ENCODE results near the gene DDX28.

The DDX28 gene, protein sequence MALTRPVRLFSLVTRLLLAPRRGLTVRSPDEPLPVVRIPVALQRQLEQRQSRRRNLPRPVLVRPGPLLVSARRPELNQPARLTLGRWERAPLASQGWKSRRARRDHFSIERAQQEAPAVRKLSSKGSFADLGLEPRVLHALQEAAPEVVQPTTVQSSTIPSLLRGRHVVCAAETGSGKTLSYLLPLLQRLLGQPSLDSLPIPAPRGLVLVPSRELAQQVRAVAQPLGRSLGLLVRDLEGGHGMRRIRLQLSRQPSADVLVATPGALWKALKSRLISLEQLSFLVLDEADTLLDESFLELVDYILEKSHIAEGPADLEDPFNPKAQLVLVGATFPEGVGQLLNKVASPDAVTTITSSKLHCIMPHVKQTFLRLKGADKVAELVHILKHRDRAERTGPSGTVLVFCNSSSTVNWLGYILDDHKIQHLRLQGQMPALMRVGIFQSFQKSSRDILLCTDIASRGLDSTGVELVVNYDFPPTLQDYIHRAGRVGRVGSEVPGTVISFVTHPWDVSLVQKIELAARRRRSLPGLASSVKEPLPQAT

DNA sequence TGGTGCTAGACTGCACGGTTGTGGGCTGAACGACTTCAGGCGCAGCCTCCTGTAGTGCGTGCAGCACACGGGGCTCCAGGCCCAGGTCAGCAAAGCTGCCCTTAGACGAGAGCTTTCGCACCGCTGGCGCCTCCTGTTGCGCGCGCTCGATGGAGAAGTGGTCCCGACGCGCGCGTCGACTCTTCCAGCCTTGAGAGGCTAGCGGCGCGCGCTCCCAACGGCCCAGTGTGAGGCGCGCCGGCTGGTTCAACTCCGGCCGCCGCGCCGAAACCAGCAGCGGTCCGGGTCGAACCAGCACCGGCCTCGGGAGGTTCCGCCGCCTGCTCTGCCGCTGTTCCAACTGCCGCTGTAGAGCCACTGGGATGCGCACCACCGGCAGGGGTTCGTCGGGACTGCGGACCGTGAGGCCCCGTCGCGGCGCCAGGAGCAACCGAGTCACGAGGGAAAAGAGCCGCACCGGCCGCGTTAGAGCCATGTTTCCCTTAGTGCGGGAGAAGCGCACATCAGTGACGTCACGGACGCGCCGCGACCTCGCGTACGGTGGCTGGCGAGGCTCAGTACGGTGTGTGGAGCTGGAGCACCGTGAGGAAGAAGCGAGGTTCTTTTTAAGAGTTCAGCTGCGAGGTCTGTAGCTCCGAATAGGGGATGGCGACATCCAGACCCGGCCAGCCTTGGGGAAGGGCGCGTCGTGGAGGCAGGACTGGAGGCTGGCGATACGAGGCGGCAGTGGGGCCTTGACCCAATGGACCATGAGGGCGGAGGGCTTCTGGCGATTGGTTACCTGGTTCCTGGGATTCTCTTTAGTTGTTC is at the start of gene DDX28, which contains the start of gene DUS2:
Gene DDX28, minus strand, starts transcription at position 505 of the 810 bp plus-strand sequence. Its CDS starts 30 bp downstream, at position 475.
Gene DUS2, plus strand, starts transcription at position 557 of the 810 bp plus-strand sequence. CDS start 14,740 bp downstream, outside the sequence.
- peaks cover 11% of the 10 kb centered on the region for H3K4me1 Mint-ChIP-seq
- no peaks in the 10 kb centered on the region for H3K27me3 Mint-ChIP-seq
- ATAC-seq (ENCODE audit: low read depth), result peak; percentile 97
- DNase-seq (ENCODE audit: low spot score in 2 of 2), result peak; percentile 92 to 99
- peak within 1 kb of the TSS; percentile 91 for H3K4me3 Mint-ChIP-seq
- no peaks in the 10 kb centered on the region for H3K9me3 Mint-ChIP-seq
- H3K36me3 Mint-ChIP-seq, result peaks cover 8% of the 10 kb centered on the region
- peak within 1 kb of the TSS; percentile 90 for H3K27ac Mint-ChIP-seq

DNA sequence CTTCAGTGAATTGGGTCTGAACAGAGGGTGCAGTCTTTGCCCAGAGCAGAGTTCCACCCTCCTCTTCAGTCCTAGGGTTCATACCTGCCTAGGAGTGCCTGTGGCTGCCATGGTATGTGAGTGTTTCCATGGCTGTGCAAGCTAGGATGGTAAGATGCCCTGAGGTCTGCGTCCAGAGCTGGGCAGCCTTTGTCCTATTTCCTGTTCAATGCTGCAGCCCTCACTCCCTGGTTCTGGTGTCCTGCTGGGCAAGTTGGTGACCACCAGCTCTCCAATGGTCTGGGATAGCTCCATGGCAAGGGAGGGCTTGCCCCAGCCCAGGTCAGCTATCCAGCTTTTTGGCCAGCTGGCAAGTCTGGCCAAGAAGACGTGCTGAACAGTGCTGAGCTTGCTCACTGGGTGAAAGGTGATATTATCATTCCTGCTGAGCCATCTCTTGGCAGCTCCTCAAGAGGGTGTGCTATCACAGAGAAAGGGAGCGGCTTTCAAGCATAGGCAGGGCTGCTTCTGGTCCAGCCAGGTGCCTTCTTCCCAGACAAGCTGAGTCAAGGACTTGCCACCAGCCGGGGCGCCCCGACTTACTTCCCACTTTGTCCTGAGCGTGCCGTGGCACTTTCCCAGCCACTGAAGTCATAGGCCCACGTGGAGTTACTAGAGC is 49.1 kb upstream of the DDX28 start:
- no peak overlapping the region for H3K27ac Mint-ChIP-seq
- no peak for ATAC-seq (ENCODE audit: low read depth)

DNA sequence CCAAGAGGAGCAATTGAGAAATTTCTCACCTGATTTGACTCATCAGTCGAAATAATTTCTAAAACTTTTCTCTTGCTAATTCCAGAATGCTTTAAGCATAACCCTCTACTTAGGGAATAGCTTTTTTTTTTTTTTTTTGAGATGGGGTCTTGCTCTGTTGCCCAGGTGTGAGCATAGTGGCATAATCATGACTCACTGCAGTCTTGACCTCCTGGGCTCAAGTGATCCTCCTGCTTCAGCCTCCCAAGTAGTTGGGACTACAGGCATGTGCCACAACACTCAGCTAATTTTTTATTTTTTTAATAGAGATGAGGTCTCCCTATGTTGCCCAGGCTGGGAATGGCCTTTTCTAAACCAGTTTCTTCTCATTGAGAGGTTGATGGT is 48.5 kb upstream of the DDX28 start:
- no peak for DNase-seq (ENCODE audit: low spot score in 2 of 2)
- peaks cover 49% of the 10 kb centered on the region for H3K36me3 Mint-ChIP-seq
- H3K4me3 Mint-ChIP-seq, result no peak overlapping the region
- peaks cover 57% of the 10 kb centered on the region for H3K4me1 Mint-ChIP-seq
- no peaks in the 10 kb centered on the region for H3K27me3 Mint-ChIP-seq
- no peak overlapping the region for H3K27ac Mint-ChIP-seq
- no peaks in the 10 kb centered on the region for H3K9me3 Mint-ChIP-seq
- no peak for ATAC-seq (ENCODE audit: low read depth)

More for the DNA sequence above, 49.1 kb upstream of the DDX28 start:
- no peak for DNase-seq (ENCODE audit: low spot score in 2 of 2)
- Mint-ChIP-seq H3K36me3 (peaks cover 49% of the 10 kb centered on the region), H3K4me1 (peaks cover 59% of the 10 kb centered on the region), H3K4me3 (no peak overlapping the region), H3K9me3 (no peaks in the 10 kb centered on the region), H3K27me3 (no peaks in the 10 kb centered on the region)

DNA sequence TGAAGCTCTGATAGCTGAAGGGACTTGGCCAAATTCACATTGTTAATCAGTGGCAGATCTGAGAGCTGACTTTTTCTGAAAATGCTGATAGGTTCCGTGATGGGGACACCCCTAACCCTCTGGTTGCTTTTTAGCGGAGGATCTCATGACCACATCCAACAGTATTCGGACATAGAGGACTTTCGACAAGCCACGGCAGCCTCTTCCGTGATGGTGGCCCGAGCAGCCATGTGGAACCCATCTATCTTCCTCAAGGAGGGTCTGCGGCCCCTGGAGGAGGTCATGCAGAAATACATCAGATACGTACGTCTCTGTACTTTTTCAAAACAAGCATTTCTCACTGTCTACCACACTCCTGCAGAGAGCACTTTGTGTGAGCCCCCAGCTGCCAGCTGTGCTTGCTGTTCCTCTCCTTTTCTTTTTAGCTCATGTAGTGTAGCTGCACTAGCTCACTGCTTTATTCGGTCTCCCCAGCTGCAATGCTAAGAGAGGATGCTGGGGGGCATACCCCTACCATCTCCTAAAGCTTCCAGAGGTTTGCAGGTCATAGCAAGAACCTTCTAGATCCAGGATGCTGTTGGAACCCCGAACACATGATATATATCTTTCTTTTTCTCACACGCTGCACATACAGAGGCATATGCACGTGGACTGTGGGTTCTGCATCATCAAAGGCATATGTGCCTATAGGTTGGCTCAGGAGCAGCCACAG is 47.9 kb upstream of the DDX28 start:
- peaks cover 52% of the 10 kb centered on the region for H3K4me1 Mint-ChIP-seq
- H3K27ac Mint-ChIP-seq, result no peak overlapping the region
- peaks cover 49% of the 10 kb centered on the region for H3K36me3 Mint-ChIP-seq
- DNase-seq (ENCODE audit: low spot score in 2 of 2) (no peak), ATAC-seq (ENCODE audit: low read depth) (no peak)
- no peak overlapping the region for H3K4me3 Mint-ChIP-seq
- H3K27me3 Mint-ChIP-seq, result no peaks in the 10 kb centered on the region
- no peaks in the 10 kb centered on the region for H3K9me3 Mint-ChIP-seq

DNA sequence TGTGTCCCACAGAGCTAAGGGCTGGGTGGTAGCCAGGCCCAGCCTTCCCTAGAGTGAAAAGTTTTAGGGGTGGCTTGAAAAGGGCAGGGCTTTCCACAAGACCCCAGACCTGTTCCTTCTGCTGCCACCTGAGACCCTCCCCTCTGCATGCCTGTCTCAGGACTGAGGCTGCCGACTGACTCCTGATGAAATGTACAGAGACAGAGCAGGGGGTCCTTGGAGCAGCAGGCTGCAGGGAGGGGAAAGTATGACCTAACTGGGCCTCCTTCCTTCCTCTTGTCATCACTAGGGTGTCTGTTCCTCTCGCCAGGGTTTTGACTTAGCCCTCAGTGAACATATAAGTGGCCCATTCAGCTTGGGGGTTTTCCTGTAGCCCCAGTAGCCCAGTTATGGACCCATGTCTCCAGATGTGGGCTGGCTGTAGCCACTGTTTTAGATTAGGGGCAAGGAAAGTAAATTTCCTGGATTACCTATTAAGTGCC is 47.3 kb upstream of the DDX28 start:
- H3K27me3 Mint-ChIP-seq, result no peaks in the 10 kb centered on the region
- no peak for DNase-seq (ENCODE audit: low spot score in 2 of 2)
- no peaks in the 10 kb centered on the region for H3K9me3 Mint-ChIP-seq
- peaks cover 47% of the 10 kb centered on the region for H3K36me3 Mint-ChIP-seq
- no peak for ATAC-seq (ENCODE audit: low read depth)
- H3K4me3 Mint-ChIP-seq, result no peak overlapping the region
- peaks cover 47% of the 10 kb centered on the region for H3K4me1 Mint-ChIP-seq
- H3K27ac Mint-ChIP-seq, result peak overlapping the region; percentile 31

DNA sequence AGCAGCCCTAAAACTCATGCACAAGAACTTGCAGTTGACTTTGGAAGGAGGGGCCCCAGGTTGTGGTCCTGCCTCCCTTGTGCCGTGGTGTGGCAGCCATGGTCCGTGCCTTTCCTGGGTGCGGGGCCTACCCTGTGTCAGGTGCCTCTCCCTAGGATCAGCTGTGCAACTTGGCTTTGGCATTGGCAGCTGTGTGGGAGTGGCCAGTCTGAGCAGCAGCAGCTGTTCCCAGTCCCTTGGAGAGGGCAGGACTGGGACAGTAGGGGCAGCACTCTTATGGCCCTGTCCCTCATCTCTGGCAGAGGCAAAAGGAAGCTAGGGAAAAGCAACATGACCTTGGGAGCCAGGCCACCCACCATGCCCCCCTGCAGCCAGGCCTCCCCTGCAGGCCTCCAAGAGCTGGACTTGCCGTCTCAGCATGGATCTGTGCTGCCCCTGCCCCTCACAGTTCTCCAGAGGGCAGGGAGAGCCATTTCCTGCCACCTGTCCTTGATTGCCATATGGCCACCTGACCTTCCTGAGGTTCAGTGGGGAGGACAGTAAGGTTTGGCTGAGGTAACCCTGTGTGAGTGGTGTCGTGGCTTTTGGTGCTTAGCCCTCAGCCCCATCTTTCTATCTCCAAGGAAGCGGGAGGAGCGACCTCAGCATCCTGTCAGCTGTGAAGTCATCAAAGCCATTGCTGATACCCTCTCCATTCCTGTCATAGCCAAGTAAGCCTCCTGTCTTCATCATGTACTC is 46.6 kb upstream of the DDX28 start:
- Mint-ChIP-seq H3K9me3 (no peaks in the 10 kb centered on the region), H3K36me3 (peaks cover 48% of the 10 kb centered on the region), H3K4me1 (peaks cover 45% of the 10 kb centered on the region), H3K4me3 (no peak overlapping the region), H3K27ac (no peak overlapping the region), H3K27me3 (no peaks in the 10 kb centered on the region)
- ATAC-seq (ENCODE audit: low read depth), result no peak
- DNase-seq (ENCODE audit: low spot score in 2 of 2), result no peak

DNA sequence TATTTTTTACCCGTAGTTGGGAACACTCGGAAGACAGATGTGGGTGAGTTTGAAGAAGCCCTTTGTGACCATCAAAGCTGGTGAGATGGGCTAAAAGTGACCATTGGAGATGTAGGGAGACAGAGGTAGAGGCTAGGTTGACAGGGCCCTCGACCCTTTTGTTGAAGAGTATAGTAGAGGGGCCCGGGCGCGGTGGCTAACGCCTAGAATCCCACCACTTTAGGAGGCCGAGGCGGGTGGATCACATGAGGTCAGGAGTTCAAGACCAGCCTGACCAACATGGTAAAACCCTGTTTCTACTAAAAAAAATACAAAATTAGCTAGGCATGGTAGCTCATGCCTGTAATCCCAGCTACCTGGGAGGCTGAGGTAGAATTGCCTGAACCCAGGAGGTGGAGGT is 45.9 kb upstream of the DDX28 start:
- peaks cover 48% of the 10 kb centered on the region for H3K36me3 Mint-ChIP-seq
- H3K27me3 Mint-ChIP-seq, result no peaks in the 10 kb centered on the region
- ATAC-seq (ENCODE audit: low read depth), result no peak
- no peaks in the 10 kb centered on the region for H3K9me3 Mint-ChIP-seq
- no peak overlapping the region for H3K4me3 Mint-ChIP-seq
- peaks cover 44% of the 10 kb centered on the region for H3K4me1 Mint-ChIP-seq
- no peak overlapping the region for H3K27ac Mint-ChIP-seq
- DNase-seq (ENCODE audit: low spot score in 2 of 2), result no peak

DNA sequence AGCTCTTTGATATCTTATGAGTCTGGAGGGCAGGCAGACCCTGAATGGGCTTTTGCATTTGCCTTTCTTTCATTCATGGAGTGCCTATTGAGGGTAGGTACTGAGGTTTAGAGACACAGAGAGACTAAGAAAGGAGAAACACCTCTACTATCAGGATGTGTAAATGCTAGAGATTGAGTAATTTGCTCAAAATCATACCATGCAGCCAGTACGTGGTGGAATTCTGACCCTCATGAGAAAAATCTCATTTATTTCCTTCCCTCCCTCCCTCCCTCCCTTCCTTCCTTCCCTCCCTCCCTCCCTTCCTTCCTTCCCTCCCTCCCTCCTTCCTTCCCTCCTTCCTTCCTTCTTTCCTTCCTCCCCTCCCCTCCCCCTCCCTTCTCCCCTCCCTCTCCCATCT is 43.7 kb upstream of the DDX28 start:
- H3K27me3 Mint-ChIP-seq, result no peaks in the 10 kb centered on the region
- no peak overlapping the region for H3K4me3 Mint-ChIP-seq
- H3K27ac Mint-ChIP-seq, result no peak overlapping the region
- no peaks in the 10 kb centered on the region for H3K9me3 Mint-ChIP-seq
- peaks cover 43% of the 10 kb centered on the region for H3K36me3 Mint-ChIP-seq
- DNase-seq (ENCODE audit: low spot score in 2 of 2) (no peak), ATAC-seq (ENCODE audit: low read depth) (no peak)
- H3K4me1 Mint-ChIP-seq, result peaks cover 34% of the 10 kb centered on the region

DNA sequence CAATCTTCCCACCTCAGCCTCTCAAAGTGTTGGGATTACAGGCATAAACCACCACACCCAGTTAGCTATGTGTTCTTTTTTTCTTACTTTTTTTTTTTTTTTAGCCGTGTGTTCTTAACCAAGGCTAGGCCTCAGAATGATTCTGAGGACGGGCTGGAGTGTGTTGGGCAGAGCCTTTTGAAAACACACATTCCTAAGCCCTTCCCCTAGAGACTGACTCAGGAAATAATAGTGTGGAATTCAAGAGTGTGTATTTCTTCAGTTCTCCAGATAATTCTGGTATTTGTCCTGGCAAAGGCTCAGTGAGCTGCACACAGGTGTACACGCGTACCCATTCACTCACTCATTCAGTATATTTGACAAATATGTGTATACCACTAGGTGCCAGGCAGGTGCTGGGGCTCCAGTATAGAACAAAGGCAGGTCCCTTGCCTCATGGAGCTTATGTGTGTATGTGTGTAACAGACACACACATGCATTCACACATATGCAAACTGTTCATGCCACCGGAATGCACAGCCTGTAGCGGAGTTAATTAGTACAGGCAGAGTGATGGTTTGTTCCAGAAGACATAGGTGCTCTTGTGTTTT is 42.8 kb upstream of the DDX28 start:
- H3K4me1 Mint-ChIP-seq, result peaks cover 30% of the 10 kb centered on the region
- no peaks in the 10 kb centered on the region for H3K9me3 Mint-ChIP-seq
- no peaks in the 10 kb centered on the region for H3K27me3 Mint-ChIP-seq
- ATAC-seq (ENCODE audit: low read depth) (no peak), DNase-seq (ENCODE audit: low spot score in 2 of 2) (no peak)
- no peak overlapping the region for H3K4me3 Mint-ChIP-seq
- H3K36me3 Mint-ChIP-seq, result peaks cover 44% of the 10 kb centered on the region
- H3K27ac Mint-ChIP-seq, result no peak overlapping the region

DNA sequence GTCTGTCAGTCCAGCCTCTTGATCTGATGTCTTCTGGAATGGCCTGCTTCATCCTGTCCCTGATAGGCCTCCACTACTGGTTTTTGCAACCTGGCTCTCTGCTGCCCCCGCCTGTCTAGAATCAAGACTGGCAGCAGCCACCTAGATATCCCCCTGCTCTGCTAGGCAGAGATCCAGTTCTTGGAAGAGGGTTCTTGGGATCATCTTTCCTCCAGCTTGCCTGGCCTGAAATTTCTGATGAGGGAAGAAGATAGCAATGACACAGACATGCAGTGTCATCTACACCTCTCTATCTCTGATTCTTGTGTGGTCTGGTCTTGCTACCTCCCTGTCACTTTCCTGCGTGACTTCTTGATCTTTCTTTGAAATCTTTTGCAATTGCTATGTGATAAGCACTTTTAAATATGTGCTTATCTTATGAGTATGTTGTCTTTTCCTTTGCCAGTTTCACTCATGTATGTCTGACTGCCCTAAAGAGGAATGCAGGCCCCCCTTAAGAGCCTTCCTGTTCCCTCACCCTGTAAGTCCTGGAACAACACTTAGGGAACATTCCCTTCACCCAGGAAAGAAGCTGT is 41.8 kb upstream of the DDX28 start:
- peaks cover 21% of the 10 kb centered on the region for H3K4me1 Mint-ChIP-seq
- peak; percentile 84 for ATAC-seq (ENCODE audit: low read depth)
- no peaks in the 10 kb centered on the region for H3K9me3 Mint-ChIP-seq
- no peaks in the 10 kb centered on the region for H3K27me3 Mint-ChIP-seq
- DNase-seq (ENCODE audit: low spot score in 2 of 2), result peak; percentile 58 to 65
- peaks cover 44% of the 10 kb centered on the region for H3K36me3 Mint-ChIP-seq
- no peak overlapping the region for H3K27ac Mint-ChIP-seq
- H3K4me3 Mint-ChIP-seq, result no peak overlapping the region

DNA sequence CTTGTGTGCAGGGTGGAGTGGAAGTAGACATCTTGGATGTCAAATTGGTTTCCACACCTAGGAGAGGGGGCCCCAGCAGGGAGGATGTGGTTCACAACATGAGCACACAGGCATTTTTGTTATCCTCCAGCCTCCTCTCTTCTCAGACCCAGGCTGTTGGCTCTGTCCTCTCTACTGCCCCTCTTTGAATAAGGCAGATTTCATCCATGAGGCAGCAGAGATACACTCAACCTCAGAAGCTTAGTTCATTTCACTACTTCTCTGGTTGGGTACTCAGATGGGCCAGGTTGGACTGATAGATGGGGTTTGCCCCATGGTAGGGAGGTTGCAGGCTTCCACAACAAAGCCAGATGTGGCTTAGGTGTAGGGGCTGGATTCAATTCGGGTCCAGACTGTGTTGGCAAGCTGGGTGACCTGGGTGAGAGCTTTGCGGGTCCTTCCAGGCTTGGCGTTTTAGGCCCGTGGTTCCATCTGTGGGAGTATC is 39.9 kb upstream of the DDX28 start:
- H3K27me3 Mint-ChIP-seq, result no peaks in the 10 kb centered on the region
- no peak overlapping the region for H3K4me3 Mint-ChIP-seq
- ATAC-seq (ENCODE audit: low read depth), result no peak
- H3K4me1 Mint-ChIP-seq, result peaks cover 17% of the 10 kb centered on the region
- H3K27ac Mint-ChIP-seq, result no peak overlapping the region
- no peak for DNase-seq (ENCODE audit: low spot score in 2 of 2)
- no peaks in the 10 kb centered on the region for H3K9me3 Mint-ChIP-seq
- H3K36me3 Mint-ChIP-seq, result peaks cover 44% of the 10 kb centered on the region

DNA sequence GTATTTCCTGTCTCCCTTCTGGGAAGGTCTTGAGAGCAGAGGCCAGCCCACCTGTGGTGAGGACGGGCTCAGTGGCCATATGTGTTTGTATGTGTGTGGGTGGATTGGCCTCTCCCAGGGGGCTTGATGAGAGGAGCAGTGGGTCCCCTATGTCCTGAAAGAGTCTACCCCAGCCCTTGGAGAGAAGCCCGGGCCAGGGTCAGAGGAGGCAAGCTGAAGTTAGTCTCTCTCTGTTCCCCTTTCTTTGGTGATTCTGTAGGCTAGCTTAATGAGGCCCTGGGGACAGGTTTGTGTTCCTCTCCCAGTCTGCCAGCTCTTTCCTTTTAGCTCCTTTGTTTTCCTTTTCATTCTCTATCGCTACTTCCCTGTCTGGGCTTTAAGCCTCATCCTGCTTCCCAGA is 38.4 kb upstream of the DDX28 start:
- Mint-ChIP-seq H3K4me3 (no peak overlapping the region), H3K27me3 (no peaks in the 10 kb centered on the region), H3K27ac (peak overlapping the region; percentile 6), H3K9me3 (no peaks in the 10 kb centered on the region), H3K4me1 (peaks cover 15% of the 10 kb centered on the region), H3K36me3 (peaks cover 43% of the 10 kb centered on the region)
- DNase-seq (ENCODE audit: low spot score in 2 of 2) (no peak), ATAC-seq (ENCODE audit: low read depth) (no peak)
